Ectodermal cell (in vitro differentiated cells): ENCODE results near the gene KAT7.

Source experiments
- H3K27ac ChIP-seq: 2 replicates; pipeline ENCODE4 v1.7.0; 2013; ENCODE audit warnings: mild to moderate bottlenecking, low read depth, low read length; ENCODE audit not compliant: insufficient read depth, poor library complexity, severe bottlenecking
- H3K27me3 ChIP-seq: 2 replicates; pipeline ENCODE4 v1.7.0; 2013; ENCODE audit warnings: mild to moderate bottlenecking, low read length; ENCODE audit not compliant: insufficient read depth, control insufficient read depth, poor library complexity, severe bottlenecking
- H3K36me3 ChIP-seq: one replicate; pipeline ENCODE4 v1.7.0; 2013; ENCODE audit warnings: low read length; ENCODE audit not compliant: control insufficient read depth, insufficient read depth
- H3K4me1 ChIP-seq: one replicate; pipeline ENCODE4 v1.7.0; 2013; ENCODE audit warnings: low read length; ENCODE audit not compliant: control insufficient read depth, insufficient read depth
- H3K4me3 ChIP-seq: 2 replicates; pipeline ENCODE4 v1.7.0; 2013; ENCODE audit warnings: low read depth, low read length, control low read depth; ENCODE audit not compliant: insufficient read depth
- H3K9me3 ChIP-seq: 2 replicates; pipeline ENCODE4 v1.7.0; 2013; ENCODE audit warnings: mild to moderate bottlenecking, low read length, moderate library complexity; ENCODE audit not compliant: control insufficient read depth
- WGBS, 2 experiments: methylation state at CpG; one replicate each; pipeline ENCODE4 v1.1.7; 2013; ENCODE audit warnings: missing lambda C conversion rate in 2 of 2; 5-methylcytosine and 5-hydroxymethylcytosine counted together

The KAT7 gene

DNA sequence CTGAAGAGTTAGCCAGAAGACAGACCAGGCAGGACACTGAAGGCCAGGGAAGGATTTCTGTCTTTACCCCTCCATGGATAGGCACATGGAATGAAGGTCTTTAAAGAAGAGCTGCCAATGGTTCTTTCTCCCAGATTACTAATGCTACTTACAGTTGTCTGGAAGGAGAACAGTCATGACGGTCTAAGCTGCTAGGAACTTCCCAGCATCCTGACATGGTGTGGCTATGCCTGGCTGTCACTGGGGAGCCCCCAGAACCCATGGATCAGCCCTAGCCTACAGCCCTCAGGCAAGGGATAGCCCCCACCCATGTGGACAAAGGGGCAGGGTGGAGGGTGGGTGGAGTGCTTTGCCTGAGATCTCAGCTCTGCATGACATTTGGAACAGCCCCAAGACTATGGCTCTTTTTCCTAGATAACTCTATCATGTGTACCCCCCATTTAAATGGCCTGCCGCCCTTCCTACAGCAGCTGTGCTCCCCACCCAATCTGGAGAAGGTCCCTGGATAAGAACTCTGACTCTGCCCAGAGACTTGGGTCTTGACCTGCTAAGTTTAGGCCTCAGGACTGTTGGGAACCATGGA, 9.2 kb upstream of the KAT7 start:
- 90 to 93% methylated on average over 2 of the region's 2 CpGs for WGBS, 2 experiments
- Histone ChIP-seq H3K4me1 (peaks cover 14% of the 10 kb centered on the region), H3K27me3 (no peaks in the 10 kb centered on the region)

DNA sequence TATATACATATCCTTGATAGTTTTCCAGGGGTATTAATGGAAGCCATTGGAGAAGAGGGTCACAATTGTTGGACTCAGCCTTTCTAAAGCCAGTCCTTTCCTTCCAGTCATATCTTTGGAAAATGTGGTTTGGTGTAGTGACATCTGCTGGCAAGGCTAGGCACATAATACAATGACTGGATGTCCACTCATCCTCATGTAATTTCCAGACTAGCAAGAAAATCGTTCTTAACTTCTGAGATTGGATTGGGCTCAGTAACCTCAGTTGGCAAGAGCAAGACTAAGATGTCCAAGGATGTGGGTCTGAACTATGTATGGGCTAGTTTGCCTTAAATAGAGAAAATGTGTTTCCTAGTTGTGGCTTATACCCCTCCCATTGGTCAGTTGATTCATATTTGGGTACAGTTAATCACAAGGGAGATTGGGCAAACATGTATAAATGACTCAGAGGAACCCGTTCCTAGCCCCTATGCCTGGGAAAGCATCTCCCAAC, 8.7 kb upstream of the KAT7 start:
- Histone ChIP-seq H3K27ac (no peak overlapping the region), H3K4me3 (no peak overlapping the region), H3K9me3 (no peaks in the 10 kb centered on the region), H3K36me3 (no peaks in the 10 kb centered on the region), H3K4me1 (peaks cover 14% of the 10 kb centered on the region), H3K27me3 (no peaks in the 10 kb centered on the region)
- 74 to 81% methylated on average over 2 of the region's 2 CpGs for WGBS, 2 experiments

More for the DNA sequence above, 9.2 kb upstream of the KAT7 start:
- H3K27ac ChIP-seq: no peak overlapping the region
- H3K9me3 ChIP-seq: no peaks in the 10 kb centered on the region
- H3K36me3 ChIP-seq: no peaks in the 10 kb centered on the region
- no peak overlapping the region for H3K4me3 ChIP-seq

DNA sequence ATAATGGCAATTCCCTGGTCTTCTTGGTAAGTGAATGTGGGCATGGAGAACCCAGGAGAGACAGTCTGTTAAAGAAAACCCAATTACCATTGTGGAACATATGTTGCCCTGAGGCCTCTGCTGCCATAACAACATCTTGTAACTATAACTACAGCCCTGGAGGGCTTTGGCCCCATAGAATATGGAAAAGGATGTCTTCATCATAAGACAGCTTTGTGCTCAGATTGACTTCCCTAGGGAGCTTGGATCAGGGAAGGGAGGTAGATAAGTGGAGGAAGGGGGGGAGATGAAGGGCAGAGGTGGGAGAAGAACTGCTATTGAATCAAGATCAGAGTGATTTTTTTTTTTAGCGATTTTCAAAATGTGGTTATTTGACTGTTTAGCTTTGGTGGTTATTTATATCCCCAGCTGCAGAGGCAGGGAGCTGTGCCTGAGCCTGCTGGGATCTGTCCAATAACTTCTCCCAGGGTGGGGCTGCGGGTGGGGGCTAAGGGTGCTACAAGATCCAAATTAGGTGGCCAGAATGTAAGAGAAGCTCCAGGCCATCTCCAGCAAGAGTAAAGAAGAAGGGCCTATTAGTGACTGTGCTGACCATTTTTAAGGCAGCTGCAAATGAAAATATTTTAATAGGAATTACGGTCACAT, 5.3 kb upstream of the KAT7 start:
- peaks cover 6% of the 10 kb centered on the region for H3K4me1 ChIP-seq
- WGBS, 2 experiments: 90 to 92% methylated on average over 3 of the region's 3 CpGs
- H3K27ac ChIP-seq: no peak overlapping the region
- H3K27me3 ChIP-seq: no peaks in the 10 kb centered on the region
- H3K4me3 ChIP-seq: no peak overlapping the region
- no peaks in the 10 kb centered on the region for H3K9me3 ChIP-seq
- H3K36me3 ChIP-seq: no peaks in the 10 kb centered on the region

DNA sequence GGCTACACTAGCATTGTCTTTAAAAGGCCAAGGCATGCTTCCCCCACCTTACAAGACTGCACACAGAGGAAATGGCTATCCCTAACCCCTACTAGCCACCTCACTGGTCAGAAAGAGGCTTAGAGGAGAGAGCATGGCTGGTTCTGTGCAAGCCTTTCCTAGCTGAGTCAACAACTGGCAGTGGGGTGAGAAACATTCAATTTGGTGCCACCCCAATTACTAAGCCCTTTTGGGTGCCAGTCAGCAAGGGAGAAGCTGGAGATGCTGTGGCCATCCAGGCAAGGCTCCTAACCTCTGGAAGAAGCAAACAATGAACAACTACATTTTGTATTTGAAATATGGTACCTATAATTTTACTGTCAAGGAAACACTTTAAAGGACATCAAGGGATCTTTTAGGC, 4.7 kb upstream of the KAT7 start:
- no peak overlapping the region for H3K4me3 ChIP-seq
- H3K36me3 ChIP-seq: no peaks in the 10 kb centered on the region
- no peaks in the 10 kb centered on the region for H3K27me3 ChIP-seq
- no peak overlapping the region for H3K27ac ChIP-seq
- H3K9me3 ChIP-seq: no peaks in the 10 kb centered on the region
- peaks cover 6% of the 10 kb centered on the region for H3K4me1 ChIP-seq

DNA sequence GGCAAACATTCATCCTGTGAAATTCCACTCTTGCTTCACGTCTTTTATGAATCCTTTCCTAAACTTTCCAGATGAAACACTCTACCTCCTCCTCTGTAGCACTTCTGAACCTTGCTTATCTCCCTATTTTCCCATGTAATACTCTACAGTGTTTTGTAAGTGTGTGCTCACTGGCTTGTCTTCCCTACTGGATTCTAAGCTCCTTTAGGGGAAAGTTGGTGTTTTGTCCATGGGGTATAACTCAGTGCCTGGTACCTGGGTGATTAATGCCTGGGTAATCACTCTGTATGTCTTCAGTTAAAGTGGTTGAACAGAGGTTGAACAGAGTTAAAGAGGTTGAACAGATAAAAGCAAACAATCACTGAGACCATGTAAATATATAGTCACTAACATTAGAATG, 3.8 kb upstream of the KAT7 start:
- peaks cover 9% of the 10 kb centered on the region for H3K4me1 ChIP-seq
- 77 to 86% methylated on average over 1 of the region's 1 CpG for WGBS, 2 experiments
- no peaks in the 10 kb centered on the region for H3K27me3 ChIP-seq
- H3K27ac ChIP-seq: no peak overlapping the region
- no peak overlapping the region for H3K4me3 ChIP-seq
- H3K36me3 ChIP-seq: no peaks in the 10 kb centered on the region
- no peaks in the 10 kb centered on the region for H3K9me3 ChIP-seq

DNA sequence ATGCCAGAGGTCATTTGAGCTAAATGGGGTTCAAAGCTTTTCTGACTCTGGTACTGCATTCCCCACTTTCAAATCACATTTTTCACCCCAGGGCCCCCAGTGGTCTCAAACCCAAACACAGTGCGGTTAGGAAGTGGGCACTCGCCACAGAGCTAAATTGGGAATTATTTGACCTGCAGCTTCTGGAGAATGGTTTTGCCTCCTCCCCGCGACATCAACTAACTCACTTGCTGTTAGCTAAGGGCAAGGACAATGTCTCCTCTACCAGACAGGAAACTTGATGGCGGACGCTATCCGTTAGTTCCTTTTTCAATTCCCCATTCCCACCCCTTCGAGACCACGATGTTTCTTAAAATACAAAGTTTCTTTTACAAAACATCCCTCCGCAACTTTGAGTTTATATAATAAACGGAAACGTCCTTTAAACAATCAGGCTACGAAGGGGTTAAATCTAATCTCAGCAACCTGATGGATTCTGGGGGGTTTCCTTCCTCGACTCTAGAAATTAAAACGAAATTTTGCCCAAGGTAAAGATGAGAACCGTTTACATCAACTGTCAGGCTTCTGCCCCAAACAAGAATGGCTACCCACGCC, 500 bp upstream of the KAT7 start:
- 4 to 5% methylated on average over 17 of the region's 17 CpGs for WGBS, 2 experiments
- Histone ChIP-seq H3K27ac (peak overlapping the region; percentile 78), H3K4me3 (peak overlapping the region; percentile 100), H3K9me3 (no peaks in the 10 kb centered on the region), H3K36me3 (peaks cover 7% of the 10 kb centered on the region), H3K27me3 (no peaks in the 10 kb centered on the region), H3K4me1 (peaks cover 11% of the 10 kb centered on the region)

DNA sequence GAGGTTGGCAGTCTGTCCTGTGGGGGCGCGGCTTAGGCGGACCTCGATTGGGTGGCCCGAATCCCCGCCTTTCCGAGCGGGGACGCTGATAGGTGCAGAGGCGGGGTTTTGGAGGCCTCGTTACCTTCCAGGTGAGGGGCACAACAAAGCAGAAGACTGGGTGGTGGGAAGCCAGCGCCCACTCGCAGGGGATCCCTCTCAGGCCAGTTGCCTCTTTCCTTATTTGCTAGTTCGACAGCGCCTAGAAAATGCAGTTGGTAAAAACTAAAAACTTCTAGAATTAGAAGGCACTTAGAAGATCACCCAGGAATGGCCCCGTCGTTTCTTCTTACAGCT, 730 bp downstream of the KAT7 start:
- H3K27me3 ChIP-seq: no peaks in the 10 kb centered on the region
- peaks cover 11% of the 10 kb centered on the region for H3K4me1 ChIP-seq
- WGBS, 2 experiments: 9 to 11% methylated on average over 17 of the region's 17 CpGs
- H3K9me3 ChIP-seq: no peaks in the 10 kb centered on the region
- peak overlapping the region; percentile 100 for H3K4me3 ChIP-seq
- H3K36me3 ChIP-seq: peaks cover 7% of the 10 kb centered on the region
- H3K27ac ChIP-seq: no peak overlapping the region

DNA sequence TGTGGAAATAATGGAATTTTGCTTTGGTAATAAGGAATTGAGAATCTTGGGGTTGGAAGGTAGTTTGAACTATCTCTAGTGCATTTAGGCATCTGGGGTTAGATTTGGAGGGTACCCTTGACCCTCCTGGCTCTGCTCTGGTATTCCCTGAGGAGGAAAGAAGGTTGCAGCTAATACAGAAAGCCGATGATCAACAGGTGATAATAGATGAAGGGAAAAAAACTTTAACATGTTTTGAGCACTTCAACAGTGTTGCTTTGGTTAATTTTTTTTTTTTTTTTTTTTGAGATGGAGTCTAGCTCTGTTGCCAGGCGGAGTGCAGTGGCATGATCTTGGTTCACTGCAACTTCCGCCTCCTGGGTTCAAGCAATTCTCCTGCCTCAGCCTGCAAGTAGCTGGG, 4.8 kb downstream of the KAT7 start:
- WGBS, 2 experiments: 90 to 95% methylated on average over 3 of the region's 3 CpGs
- H3K27me3 ChIP-seq: no peaks in the 10 kb centered on the region
- H3K36me3 ChIP-seq: peaks cover 24% of the 10 kb centered on the region
- H3K4me3 ChIP-seq: no peak overlapping the region
- H3K27ac ChIP-seq: no peak overlapping the region
- peaks cover 5% of the 10 kb centered on the region for H3K4me1 ChIP-seq
- H3K9me3 ChIP-seq: no peaks in the 10 kb centered on the region

DNA sequence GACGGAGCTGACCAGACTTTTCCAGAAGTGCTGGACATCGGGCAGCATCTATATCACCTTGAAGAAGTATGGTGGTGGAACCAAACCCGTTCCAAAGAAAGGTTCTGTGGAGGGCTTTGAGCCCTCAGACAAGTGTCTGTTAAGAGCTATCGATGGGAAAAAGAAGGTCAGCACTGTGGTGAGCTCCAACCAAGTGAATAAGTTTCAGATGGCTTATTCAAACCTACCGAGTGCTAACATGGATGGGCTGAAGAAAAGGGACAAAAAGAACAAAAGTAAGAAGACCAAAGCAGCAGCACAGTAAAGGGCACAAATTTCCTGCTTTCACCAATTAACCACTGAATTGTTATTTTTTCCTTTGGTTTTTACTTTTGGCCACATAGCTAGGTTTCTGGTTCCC, 6.9 kb downstream of the KAT7 start:
- 94 to 97% methylated on average over 5 of the region's 5 CpGs for WGBS, 2 experiments
- Histone ChIP-seq H3K27me3 (no peaks in the 10 kb centered on the region), H3K27ac (no peak overlapping the region), H3K4me1 (no peaks in the 10 kb centered on the region), H3K9me3 (no peaks in the 10 kb centered on the region), H3K36me3 (peaks cover 39% of the 10 kb centered on the region), H3K4me3 (no peak overlapping the region)

DNA sequence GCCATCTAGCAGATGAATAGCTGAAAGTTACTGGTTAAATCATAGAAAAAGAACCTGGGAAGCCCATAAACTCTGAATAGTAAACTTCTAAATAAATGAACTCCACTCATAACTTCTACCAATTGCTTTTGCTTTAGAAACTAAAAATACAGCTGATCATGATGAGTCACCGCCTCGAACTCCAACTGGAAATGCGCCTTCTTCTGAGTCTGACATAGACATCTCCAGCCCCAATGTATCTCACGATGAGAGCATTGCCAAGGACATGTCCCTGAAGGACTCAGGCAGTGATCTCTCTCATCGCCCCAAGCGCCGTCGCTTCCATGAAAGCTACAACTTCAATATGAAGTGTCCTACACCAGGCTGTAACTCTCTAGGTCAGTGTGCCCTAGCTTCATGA, 9.7 kb downstream of the KAT7 start:
- Histone ChIP-seq H3K27me3 (no peaks in the 10 kb centered on the region), H3K36me3 (peaks cover 41% of the 10 kb centered on the region), H3K4me3 (no peak overlapping the region), H3K9me3 (no peaks in the 10 kb centered on the region), H3K27ac (no peak overlapping the region), H3K4me1 (no peaks in the 10 kb centered on the region)
- 93 to 97% methylated on average over 8 of the region's 8 CpGs for whole genome bisulfite sequencing, 2 experiments
